Trophoblast cell (in vitro differentiated cells and primary cell): Measurements from ENCODE around the gene SLC7A5. TPM values are rescaled to one million over a fixed set of nuclear protein-coding genes. Genes with fewer than 3 reads are reported as not detected.
"Not testable (repeated sequence)": the region's sequence is repeated elsewhere in the genome, so short reads cannot be mapped to it uniquely, and the experiment has no call there.

Experiments
- DNase-seq, 2 donors: peaks; one replicate each; pipeline ENCODE4 v3.0.0-alpha.2; 2016
- H2AFZ ChIP-seq: 2 replicates; pipeline ENCODE4 v1.6.1; 2013; ENCODE audit warnings: low read length, moderate library complexity, mild to moderate bottlenecking; ENCODE audit not compliant: insufficient read depth, poor library complexity
- H2AK5ac ChIP-seq: 2 replicates; pipeline ENCODE4 v1.6.1; 2013; ENCODE audit warnings: mild to moderate bottlenecking, low read length
- H2BK120ac ChIP-seq: 2 replicates; pipeline ENCODE4 v1.6.1; 2013; ENCODE audit warnings: low read length, mild to moderate bottlenecking, moderate library complexity; ENCODE audit not compliant: insufficient read depth, poor library complexity
- H2BK12ac ChIP-seq: 2 replicates; pipeline ENCODE4 v1.6.1; 2013; ENCODE audit warnings: mild to moderate bottlenecking, low read length, moderate library complexity
- H2BK5ac ChIP-seq: 2 replicates; pipeline ENCODE4 v1.6.1; 2013; ENCODE audit warnings: low read length, low read depth, moderate library complexity, mild to moderate bottlenecking; ENCODE audit not compliant: poor library complexity
- H3K14ac ChIP-seq: 2 replicates; pipeline ENCODE4 v1.6.1; 2013; ENCODE audit warnings: mild to moderate bottlenecking, low read length
- H3K18ac ChIP-seq: 2 replicates; pipeline ENCODE4 v1.6.1; 2013; ENCODE audit warnings: mild to moderate bottlenecking, low read length
- H3K23ac ChIP-seq: 2 replicates; pipeline ENCODE4 v1.6.1; 2013; ENCODE audit warnings: low read length
- H3K27ac ChIP-seq: 2 replicates; pipeline ENCODE4 v1.5.1; 2013; ENCODE audit warnings: low read depth, mild to moderate bottlenecking, inconsistent platforms, low read length, moderate library complexity
- H3K27me3 ChIP-seq: 2 replicates; pipeline ENCODE4 v1.6.1; 2013; ENCODE audit warnings: inconsistent platforms, mild to moderate bottlenecking, low read length, moderate library complexity; ENCODE audit not compliant: insufficient read depth
- H3K36me3 ChIP-seq, 2 experiments: 1 replicate in 1 of 2; 2 replicates in 1 of 2; pipeline ENCODE4 v1.6.1; 2013; ENCODE audit warnings: low read length in 2 of 2, mild to moderate bottlenecking in 2 of 2, moderate library complexity in 1 of 2; ENCODE audit not compliant: insufficient read depth in 2 of 2, control insufficient read depth in 1 of 2
- H3K4ac ChIP-seq: 2 replicates; pipeline ENCODE4 v1.6.1; 2013; ENCODE audit warnings: low read depth, mild to moderate bottlenecking, low read length, moderate library complexity
- H3K4me1 ChIP-seq, 2 experiments: 1 replicate in 1 of 2; 2 replicates in 1 of 2; pipeline ENCODE4 v1.6.1; 2013; ENCODE audit warnings: low read length in 2 of 2, mild to moderate bottlenecking in 2 of 2, moderate library complexity in 1 of 2; ENCODE audit not compliant: insufficient read depth in 2 of 2, control insufficient read depth in 1 of 2
- H3K4me2 ChIP-seq: 2 replicates; pipeline ENCODE4 v1.6.1; 2013; ENCODE audit warnings: inconsistent platforms, mild to moderate bottlenecking, low read length, moderate library complexity
- H3K4me3 ChIP-seq: 2 replicates; pipeline ENCODE4 v1.5.1; 2013; ENCODE audit warnings: mild to moderate bottlenecking, low read depth, low read length, inconsistent platforms
- H3K79me1 ChIP-seq: one replicate; pipeline ENCODE4 v1.6.1; 2013; ENCODE audit warnings: low read length
- H3K79me2 ChIP-seq: 2 replicates; pipeline ENCODE4 v1.6.1; 2013; ENCODE audit warnings: low read length, mild to moderate bottlenecking; ENCODE audit not compliant: control insufficient read depth, insufficient read depth, poor library complexity
- H3K9ac ChIP-seq: 2 replicates; pipeline ENCODE4 v1.6.1; 2013; ENCODE audit warnings: mild to moderate bottlenecking, low read length
- H3K9me3 ChIP-seq: 2 replicates; pipeline ENCODE4 v1.6.1; 2013; ENCODE audit warnings: low read depth, mild to moderate bottlenecking, control low read depth, inconsistent platforms, low read length; ENCODE audit not compliant: insufficient read depth
- H4K12ac ChIP-seq: 2 replicates; pipeline ENCODE4 v1.6.1; 2013; ENCODE audit warnings: low read depth, mild to moderate bottlenecking, low read length, moderate library complexity
- H4K8ac ChIP-seq: 2 replicates; pipeline ENCODE4 v1.6.1; 2013; ENCODE audit warnings: low read depth, mild to moderate bottlenecking, low read length, moderate library complexity
- H4K91ac ChIP-seq: one replicate; pipeline ENCODE4 v1.6.1; 2013; ENCODE audit warnings: low read depth, mild to moderate bottlenecking, low read length, moderate library complexity
- WGBS: extraction: QIAGEN DNeasy Blood & Tissue Kit; methylation state at CpG from one replicate; pipeline ENCODE4 v1.1.7; 2013; ENCODE audit warnings: missing lambda C conversion rate; ENCODE audit not compliant: insufficient read length, insufficient coverage; ENCODE audit errors: extremely low coverage; 5-methylcytosine and 5-hydroxymethylcytosine counted together
- polyA plus RNA-seq: library from polyadenylated mRNA; stranded (reverse); fragments of 200-250 nt; gene quantifications from 2 replicates; pipeline ENCODE4 v1.2.3, GENCODE V29; 2013

Gene SLC7A5
- 379 and 403 TPM in 2 replicates for polyA plus RNA-seq

GRCh38 chr16:87869061-87869878 is at the start of gene SLC7A5:
Gene SLC7A5, minus strand, starts transcription at chr16:87869507. Its CDS starts 85 bp downstream, at chr16:87869422.
- not testable (repeated sequence) for H3K27me3 ChIP-seq, H3K23ac ChIP-seq, H3K9me3 ChIP-seq, H4K12ac ChIP-seq
- H2AK5ac ChIP-seq: peak within 1 kb of the TSS; percentile 97
- peak within 1 kb of the TSS; percentile 97 for H2BK120ac ChIP-seq
- H3K79me2 ChIP-seq: peaks cover 34% of the 10 kb centered on the region
- WGBS: no CpG with 5 or more reads among the region's 109 CpGs
- peak within 1 kb of the TSS; percentile 97 for H4K91ac ChIP-seq
- peak within 1 kb of the TSS; percentile 91 for H3K18ac ChIP-seq
- peak within 1 kb of the TSS; percentile 85 for H3K4me2 ChIP-seq
- peak; percentile 66 to 83 for DNase-seq
- H2BK12ac ChIP-seq: peak within 1 kb of the TSS; percentile 98
- H2BK5ac ChIP-seq: peak within 1 kb of the TSS; percentile 95
- H3K79me1 ChIP-seq: peaks cover 36% of the 10 kb centered on the region
- peak within 1 kb of the TSS; percentile 53 for H4K8ac ChIP-seq
- peak within 1 kb of the TSS; percentile 93 for H3K4me3 ChIP-seq
- peak within 1 kb of the TSS; percentile 86 for H3K14ac ChIP-seq
- peak within 1 kb of the TSS; percentile 97 for H3K27ac ChIP-seq
- H3K4me1 ChIP-seq: peaks cover 27 to 28% of the 10 kb centered on the region in 2 experiments
- H3K9ac ChIP-seq: peak within 1 kb of the TSS; percentile 80
- H3K4ac ChIP-seq: peak within 1 kb of the TSS; percentile 95
- H3K36me3 ChIP-seq: peaks cover 6 to 12% of the 10 kb centered on the region in 2 experiments
- H2AFZ ChIP-seq: peak within 1 kb of the TSS; percentile 59

- H3K14ac ChIP-seq: no peak overlapping the region
- H4K8ac ChIP-seq: no peak overlapping the region
- no peak overlapping the region for H3K18ac ChIP-seq
- no peak overlapping the region for H2AFZ ChIP-seq
- H2BK12ac ChIP-seq: no peak overlapping the region
- no peak overlapping the region for H3K4me2 ChIP-seq
- WGBS: no CpG with 5 or more reads among the region's 13 CpGs
- no peak overlapping the region for H2AK5ac ChIP-seq
- no peak overlapping the region for H2BK5ac ChIP-seq
- H3K9ac ChIP-seq: no peak overlapping the region
- peak in 1 of 2 donors; percentile 30 for DNase-seq
- no peak overlapping the region for H4K12ac ChIP-seq
- H3K4me3 ChIP-seq: no peak overlapping the region
- no peak overlapping the region for H3K4ac ChIP-seq
- no peaks in the 10 kb centered on the region for H3K79me1 ChIP-seq
- no peak overlapping the region for H3K23ac ChIP-seq
- H4K91ac ChIP-seq: no peak overlapping the region
- H3K36me3 ChIP-seq: no peaks in the 10 kb centered on the region
- H3K27ac ChIP-seq: no peak overlapping the region
- no peak overlapping the region for H2BK120ac ChIP-seq
- H3K9me3 ChIP-seq: peaks cover 3% of the 10 kb centered on the region
- H3K79me2 ChIP-seq: no peaks in the 10 kb centered on the region
- H3K27me3 ChIP-seq: no peaks in the 10 kb centered on the region
- no peaks in the 10 kb centered on the region for H3K4me1 ChIP-seq
These were observed 49.0 kb upstream of the SLC7A5 start for GRCh38 chr16:87918338-87918737.

GRCh38 chr16:87917503-87917902 is 48.2 kb upstream of the SLC7A5 start:
- no peak overlapping the region for H4K91ac ChIP-seq
- no peak overlapping the region for H4K8ac ChIP-seq
- H3K4me1 ChIP-seq: no peaks in the 10 kb centered on the region
- WGBS: no CpG with 5 or more reads among the region's 9 CpGs
- H2BK120ac ChIP-seq: no peak overlapping the region
- H3K9me3 ChIP-seq: peaks cover 3% of the 10 kb centered on the region
- no peak overlapping the region for H2AK5ac ChIP-seq
- H3K4me3 ChIP-seq: no peak overlapping the region
- H3K4me2 ChIP-seq: no peak overlapping the region
- no peaks in the 10 kb centered on the region for H3K36me3 ChIP-seq
- no peak overlapping the region for H3K4ac ChIP-seq
- H2BK5ac ChIP-seq: no peak overlapping the region
- no peak overlapping the region for H3K9ac ChIP-seq
- H4K12ac ChIP-seq: no peak overlapping the region
- no peaks in the 10 kb centered on the region for H3K27me3 ChIP-seq
- H3K79me1 ChIP-seq: no peaks in the 10 kb centered on the region
- no peak overlapping the region for H3K27ac ChIP-seq
- H3K79me2 ChIP-seq: no peaks in the 10 kb centered on the region
- H3K14ac ChIP-seq: no peak overlapping the region
- no peak for DNase-seq
- H3K18ac ChIP-seq: no peak overlapping the region
- no peak overlapping the region for H2BK12ac ChIP-seq
- no peak overlapping the region for H2AFZ ChIP-seq
- H3K23ac ChIP-seq: no peak overlapping the region

GRCh38 chr16:87914812-87915211 is 45.5 kb upstream of the SLC7A5 start:
- no peak for DNase-seq
- no peak overlapping the region for H4K8ac ChIP-seq
- no peak overlapping the region for H3K9ac ChIP-seq
- H2BK5ac ChIP-seq: no peak overlapping the region
- H3K4ac ChIP-seq: no peak overlapping the region
- peaks cover 3% of the 10 kb centered on the region for H3K9me3 ChIP-seq
- H4K91ac ChIP-seq: no peak overlapping the region
- H3K27me3 ChIP-seq: no peaks in the 10 kb centered on the region
- H3K79me2 ChIP-seq: no peaks in the 10 kb centered on the region
- no peaks in the 10 kb centered on the region for H3K36me3 ChIP-seq
- no peak overlapping the region for H4K12ac ChIP-seq
- no peak overlapping the region for H3K27ac ChIP-seq
- no peaks in the 10 kb centered on the region for H3K4me1 ChIP-seq
- H2AK5ac ChIP-seq: no peak overlapping the region
- H3K4me3 ChIP-seq: no peak overlapping the region
- WGBS: no CpG with 5 or more reads among the region's 25 CpGs
- no peak overlapping the region for H3K23ac ChIP-seq
- H2AFZ ChIP-seq: no peak overlapping the region
- H2BK12ac ChIP-seq: no peak overlapping the region
- no peak overlapping the region for H2BK120ac ChIP-seq
- H3K18ac ChIP-seq: no peak overlapping the region
- no peak overlapping the region for H3K4me2 ChIP-seq
- no peak overlapping the region for H3K14ac ChIP-seq
- no peaks in the 10 kb centered on the region for H3K79me1 ChIP-seq
